ENCODE results near the gene L3MBTL4. TPM values are rescaled to one million over a fixed set of nuclear protein-coding genes. Genes with fewer than 3 reads are reported as not detected.
"Not testable (repeated sequence)": the region's sequence is repeated elsewhere in the genome, so short reads cannot be mapped to it uniquely, and the experiment has no call there.

The L3MBTL4 gene
- polyA plus RNA-seq, 1 donor from 2014 or later, result 0.61 TPM

- Mint-ChIP-seq H3K36me3 (no peaks in the 10 kb centered on the region), H3K4me3 (peak overlapping the region in 3 of 4 donors; percentile 49 to 76 (median 70)), H3K27ac (no peak overlapping the region), H3K27me3 (peaks cover 10% of the 10 kb centered on the region), H3K9me3 (peaks cover 0 to 6% (median 2%) of the 10 kb centered on the region in 3 donors), H3K4me1 (peaks cover 8 to 12% (median 9%) of the 10 kb centered on the region in 3 donors)
These were observed 491 bp downstream of the L3MBTL4 start for GRCh38 chr18:6414118-6414722.

- Mint-ChIP-seq H3K27ac (no peak overlapping the region), H3K27me3 (peaks cover 10% of the 10 kb centered on the region)
These were observed 1.1 kb downstream of the L3MBTL4 start for GRCh38 chr18:6413579-6414117.

GRCh38 chr18:6412933-6413472 lies 1.7 kb downstream of the L3MBTL4 start:
- Mint-ChIP-seq H3K27me3 (peaks cover 10% of the 10 kb centered on the region), H3K27ac (no peak overlapping the region), H3K4me1 (peaks cover 8 to 12% (median 9%) of the 10 kb centered on the region in 3 donors), H3K36me3 (no peaks in the 10 kb centered on the region), H3K4me3 (peak overlapping the region in 3 of 4 donors; percentile 73 to 85 (median 74)), H3K9me3 (peaks cover 0 to 6% (median 0%) of the 10 kb centered on the region in 3 donors)

More at GRCh38 chr18:6413579-6414117, 1.1 kb downstream of the L3MBTL4 start:
- H3K9me3 Mint-ChIP-seq, result peaks cover 0 to 6% (median 0%) of the 10 kb centered on the region in 3 donors
- H3K36me3 Mint-ChIP-seq, result no peaks in the 10 kb centered on the region
- H3K4me3 Mint-ChIP-seq, result peak overlapping the region; percentile 70 to 85 (median 74)
- peaks cover 8 to 12% (median 9%) of the 10 kb centered on the region in 3 donors for H3K4me1 Mint-ChIP-seq

GRCh38 chr18:6411382-6411781 lies 3.3 kb downstream of the L3MBTL4 start:
- H3K27me3 Mint-ChIP-seq, result peaks cover 10% of the 10 kb centered on the region

GRCh38 chr18:6409933-6410332 lies 4.8 kb downstream of the L3MBTL4 start:
- Mint-ChIP-seq H3K27me3 (peaks cover 4% of the 10 kb centered on the region), H3K36me3 (no peaks in the 10 kb centered on the region), H3K9me3 (peaks cover 0 to 3% (median 0%) of the 10 kb centered on the region in 3 donors), H3K4me3 (no peak overlapping the region), H3K4me1 (peaks cover 5 to 6% (median 5%) of the 10 kb centered on the region in 3 donors), H3K27ac (no peak overlapping the region)

More at GRCh38 chr18:6411382-6411781, 3.3 kb downstream of the L3MBTL4 start:
- Mint-ChIP-seq H3K9me3 (peaks cover 0 to 6% (median 0%) of the 10 kb centered on the region in 3 donors), H3K27ac (no peak overlapping the region), H3K4me1 (peaks cover 8 to 12% (median 9%) of the 10 kb centered on the region in 3 donors), H3K36me3 (no peaks in the 10 kb centered on the region), H3K4me3 (peak overlapping the region in 1 of 4 donors; percentile 9)

- H3K36me3 Mint-ChIP-seq, H3K4me3 Mint-ChIP-seq, H3K9me3 Mint-ChIP-seq, H3K27me3 Mint-ChIP-seq, H3K4me1 Mint-ChIP-seq, H3K27ac Mint-ChIP-seq: not testable (repeated sequence)
These were observed 6.2 kb downstream of the L3MBTL4 start for GRCh38 chr18:6408543-6408942.

GRCh38 chr18:6406910-6407470 lies 7.7 kb downstream of the L3MBTL4 start:
- Mint-ChIP-seq H3K27ac (no peak overlapping the region), H3K9me3 (peaks cover 0 to 3% (median 0%) of the 10 kb centered on the region in 3 donors), H3K27me3 (no peaks in the 10 kb centered on the region), H3K36me3 (no peaks in the 10 kb centered on the region), H3K4me1 (peaks cover 0 to 2% (median 2%) of the 10 kb centered on the region in 3 donors), H3K4me3 (no peak overlapping the region)

- Mint-ChIP-seq H3K27ac (no peak overlapping the region), H3K9me3 (peaks cover 0 to 3% (median 0%) of the 10 kb centered on the region in 3 donors), H3K36me3 (no peaks in the 10 kb centered on the region), H3K27me3 (no peaks in the 10 kb centered on the region), H3K4me1 (no peaks in the 10 kb centered on the region), H3K4me3 (no peak overlapping the region)
These were observed 8.4 kb downstream of the L3MBTL4 start for GRCh38 chr18:6406075-6406909.

GRCh38 chr18:6405237-6406074 lies 9.3 kb downstream of the L3MBTL4 start:
- no peaks in the 10 kb centered on the region for H3K4me1 Mint-ChIP-seq
- peaks cover 0 to 3% (median 0%) of the 10 kb centered on the region in 3 donors for H3K9me3 Mint-ChIP-seq
- no peaks in the 10 kb centered on the region for H3K36me3 Mint-ChIP-seq
- H3K27me3 Mint-ChIP-seq, result no peaks in the 10 kb centered on the region
- no peak overlapping the region for H3K27ac Mint-ChIP-seq
- no peak overlapping the region for H3K4me3 Mint-ChIP-seq

GRCh38 chr18:6404834-6405233 lies 9.9 kb downstream of the L3MBTL4 start:
- Mint-ChIP-seq H3K4me1 (no peaks in the 10 kb centered on the region), H3K4me3 (no peak overlapping the region)

GRCh38 chr18:6401687-6402086 lies 13.0 kb downstream of the L3MBTL4 start:
- Mint-ChIP-seq H3K4me3 (no peak overlapping the region), H3K4me1 (peaks cover 0 to 2% (median 0%) of the 10 kb centered on the region in 3 donors), H3K9me3 (peaks cover 0 to 3% (median 0%) of the 10 kb centered on the region in 3 donors), H3K27me3 (no peaks in the 10 kb centered on the region), H3K36me3 (no peaks in the 10 kb centered on the region), H3K27ac (no peak overlapping the region)

More at GRCh38 chr18:6404834-6405233, 9.9 kb downstream of the L3MBTL4 start:
- Mint-ChIP-seq H3K27ac (no peak overlapping the region), H3K9me3 (peaks cover 0 to 3% (median 0%) of the 10 kb centered on the region in 3 donors), H3K27me3 (no peaks in the 10 kb centered on the region), H3K36me3 (no peaks in the 10 kb centered on the region)

GRCh38 chr18:6399776-6400175 lies 14.9 kb downstream of the L3MBTL4 start:
- Mint-ChIP-seq H3K4me3 (no peak overlapping the region), H3K9me3 (peaks cover 0 to 3% (median 2%) of the 10 kb centered on the region in 3 donors), H3K27ac (no peak overlapping the region), H3K4me1 (peaks cover 0 to 2% (median 0%) of the 10 kb centered on the region in 3 donors), H3K27me3 (no peaks in the 10 kb centered on the region), H3K36me3 (no peaks in the 10 kb centered on the region)

- H3K27ac Mint-ChIP-seq, result no peak overlapping the region
- peaks cover 0 to 2% (median 0%) of the 10 kb centered on the region in 3 donors for H3K4me1 Mint-ChIP-seq
- no peak overlapping the region for H3K4me3 Mint-ChIP-seq
These were observed 16.7 kb downstream of the L3MBTL4 start for GRCh38 chr18:6397931-6398566.

More at GRCh38 chr18:6397931-6398566, 16.7 kb downstream of the L3MBTL4 start:
- H3K9me3 Mint-ChIP-seq, result peaks cover 1 to 5% (median 2%) of the 10 kb centered on the region in 3 donors
- no peaks in the 10 kb centered on the region for H3K27me3 Mint-ChIP-seq
- H3K36me3 Mint-ChIP-seq, result no peaks in the 10 kb centered on the region

All from IgD-negative memory B cell (primary cell).